GM21526 (cell line): Measurements from ENCODE around the gene FER.
"Not testable (repeated sequence)": the region's sequence is repeated elsewhere in the genome, so short reads cannot be mapped to it uniquely, and the experiment has no call there.

Experiments
- ATAC-seq: cut with Tn5 transposase; IDR thresholded peaks from one replicate; pipeline ENCODE4 v1.9.1; 2021; ENCODE audit warnings: moderate library complexity; ENCODE audit not compliant: unreplicated experiment, low FRiP score

The FER gene

DNA sequence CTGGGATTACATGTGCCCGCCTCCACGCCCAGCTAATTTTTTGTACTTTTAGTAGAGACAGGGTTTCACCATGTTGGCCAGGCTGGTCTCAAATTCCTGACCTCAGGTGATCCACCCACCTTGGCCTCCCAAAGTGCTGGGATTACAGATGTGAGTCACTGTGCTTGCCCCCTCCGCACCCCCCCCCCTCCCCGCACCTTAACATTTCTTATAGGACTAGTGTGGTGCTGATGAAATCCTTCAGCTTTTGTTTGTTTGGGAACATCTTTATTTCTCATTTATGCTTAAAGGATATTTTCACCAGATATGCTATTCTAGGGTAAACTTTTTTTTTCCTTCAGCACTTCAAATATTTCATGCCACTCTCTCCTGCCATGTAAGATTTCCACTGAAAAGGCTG lies 46.7 kb downstream of the FER start:
- not testable (repeated sequence) for ATAC-seq

GRCh38 chr5:108797396-108797795 lies 49.7 kb downstream of the FER start:
- no peak for ATAC-seq

GRCh38 chr5:108797986-108798385 lies 50.3 kb downstream of the FER start:
- ATAC-seq = no peak

GRCh38 chr5:108798513-108799265 lies 51.0 kb downstream of the FER start:
- no peak for ATAC-seq

- no peak for ATAC-seq
Observed at GRCh38 chr5:108801301-108801700, 53.6 kb downstream of the FER start.

- ATAC-seq = no peak
Observed at GRCh38 chr5:108801776-108802175, 54.1 kb downstream of the FER start.

- no peak for ATAC-seq
Observed at GRCh38 chr5:108810717-108811116, 63.0 kb downstream of the FER start.

- ATAC-seq = no peak
Observed at GRCh38 chr5:108813673-108814072, 66.0 kb downstream of the FER start.

- ATAC-seq = no peak
Observed at GRCh38 chr5:108814551-108814950, 66.9 kb downstream of the FER start.

DNA sequence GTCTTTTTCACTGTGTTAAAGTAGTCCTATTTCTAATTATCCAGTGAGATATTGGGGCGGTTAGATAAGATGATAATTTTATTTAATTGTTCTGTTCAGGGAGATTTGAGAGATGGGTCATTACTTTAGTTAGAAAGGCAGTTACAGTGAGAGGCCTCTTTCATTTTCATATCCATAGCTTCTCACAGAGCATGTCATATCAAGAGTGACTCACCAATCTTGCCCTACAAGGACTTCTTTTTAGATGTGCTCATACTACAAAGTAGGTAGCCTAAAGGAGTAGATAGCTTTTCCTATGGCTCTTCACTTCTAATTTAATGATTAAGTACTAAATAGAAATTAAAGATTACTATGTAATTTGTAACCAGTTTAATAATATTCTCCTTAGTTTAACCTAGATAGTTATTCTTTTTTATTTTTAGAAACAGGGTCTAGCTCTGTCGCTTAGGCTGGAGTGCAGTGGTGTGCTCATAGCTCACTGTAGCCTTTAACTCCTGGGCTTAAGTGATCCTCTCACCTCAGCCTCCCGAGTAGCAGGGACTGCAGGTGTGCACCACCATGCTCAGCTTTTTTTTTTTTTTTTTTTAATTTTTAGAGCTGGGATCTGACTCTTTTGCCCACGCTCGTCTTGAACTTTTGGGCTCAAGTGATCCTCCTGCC lies 71.0 kb downstream of the FER start:
- peak; percentile 90 for ATAC-seq

GRCh38 chr5:108820983-108821382 lies 73.3 kb downstream of the FER start:
- ATAC-seq = no peak

GRCh38 chr5:108822211-108822947 lies 74.7 kb downstream of the FER start:
- no peak for ATAC-seq

DNA sequence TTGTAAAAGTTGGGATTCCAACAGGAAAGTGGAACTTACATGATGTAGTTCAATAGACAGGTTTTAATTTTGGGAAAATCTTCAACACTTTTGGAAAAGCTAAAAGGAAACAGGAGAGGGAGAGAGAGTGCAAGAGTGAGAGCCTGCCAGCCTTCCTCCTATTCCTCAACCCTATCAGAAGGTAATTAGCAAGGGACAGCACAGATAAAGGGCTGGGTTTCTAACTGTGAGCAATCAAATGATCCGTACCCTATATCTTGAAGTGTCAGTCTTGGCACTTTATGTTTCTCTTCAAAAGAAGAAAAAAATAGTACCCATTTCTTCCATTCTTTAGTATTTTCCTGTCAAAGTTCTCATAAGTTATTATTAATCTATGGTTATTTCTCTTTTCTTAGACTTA lies 79.4 kb downstream of the FER start:
- ATAC-seq = no peak

DNA sequence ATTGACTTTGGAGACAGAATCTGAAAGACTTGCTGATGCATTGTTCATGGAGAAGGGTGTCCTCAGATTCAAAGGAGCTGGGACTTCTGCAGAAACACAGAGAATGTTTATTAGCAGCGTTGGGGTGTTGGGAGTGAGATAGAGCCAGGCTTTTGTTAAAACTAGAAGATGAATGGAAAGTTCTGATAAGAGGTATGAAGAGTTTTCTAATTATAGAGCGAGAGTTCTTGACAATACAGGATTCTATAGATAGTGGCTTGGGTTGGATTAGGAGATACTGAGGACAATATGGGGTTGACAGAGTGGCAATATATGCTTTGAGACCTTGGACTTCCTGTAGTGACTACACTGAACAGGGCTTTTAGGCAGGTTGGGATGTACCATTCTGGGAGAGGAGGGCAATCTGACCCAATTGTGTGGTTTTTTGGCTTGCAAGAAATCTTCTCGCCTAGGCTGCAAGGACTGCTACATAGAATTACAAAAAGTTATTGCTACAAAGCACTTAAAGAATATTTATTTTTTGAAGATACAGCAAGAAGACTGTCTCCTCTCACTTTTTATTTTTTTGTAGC lies 83.1 kb downstream of the FER start:
- ATAC-seq = no peak

DNA sequence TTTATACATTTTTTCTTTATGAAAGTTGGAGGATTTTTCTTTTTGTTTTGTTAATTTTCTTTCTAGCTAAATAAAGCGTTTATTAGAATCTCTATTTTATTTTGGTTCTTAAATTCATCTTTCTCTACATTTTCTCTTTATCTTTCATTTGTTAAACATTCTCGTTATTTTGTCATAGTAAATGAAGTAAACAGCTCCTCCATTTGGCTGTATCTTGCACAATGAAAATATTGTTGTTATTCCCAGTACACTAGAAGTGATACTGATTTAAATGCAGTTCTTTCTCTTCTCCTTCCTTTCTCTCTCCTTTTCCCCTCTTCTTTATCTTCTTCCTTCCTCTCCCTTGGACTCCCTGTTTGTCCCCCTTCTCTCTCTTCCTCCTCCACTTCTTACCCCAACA lies 88.8 kb downstream of the FER start:
- no peak for ATAC-seq

DNA sequence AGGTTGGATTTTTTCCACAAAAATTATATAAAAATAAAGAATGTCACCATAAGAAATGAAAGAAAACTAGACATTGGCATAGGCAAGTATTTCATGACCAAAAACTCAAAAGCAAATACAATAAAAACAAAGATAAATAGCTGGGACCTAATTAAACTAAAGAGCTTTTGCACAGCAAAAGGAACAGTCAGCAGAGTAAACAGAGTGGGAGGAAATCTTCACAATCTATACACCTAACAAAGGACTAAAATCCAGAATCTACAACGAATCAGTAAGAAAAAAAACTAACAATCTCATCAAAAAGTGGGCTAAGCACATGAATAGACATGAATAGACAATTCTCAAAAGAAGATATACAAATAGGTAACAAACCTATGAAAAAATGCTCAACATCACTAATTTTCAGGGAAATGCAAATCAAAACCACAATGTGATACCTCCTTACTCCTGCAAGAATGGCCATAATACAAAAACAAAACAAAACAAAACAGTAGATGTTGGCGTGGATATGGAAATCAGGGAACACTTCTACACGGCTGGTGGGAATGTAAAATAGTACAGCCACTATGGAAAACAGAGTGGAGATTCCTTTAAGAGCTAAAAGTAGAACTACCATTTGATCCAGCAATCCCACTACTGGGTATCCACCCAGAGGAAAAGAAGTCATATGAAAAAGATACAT lies 94.7 kb downstream of the FER start:
- not testable (repeated sequence) for ATAC-seq

DNA sequence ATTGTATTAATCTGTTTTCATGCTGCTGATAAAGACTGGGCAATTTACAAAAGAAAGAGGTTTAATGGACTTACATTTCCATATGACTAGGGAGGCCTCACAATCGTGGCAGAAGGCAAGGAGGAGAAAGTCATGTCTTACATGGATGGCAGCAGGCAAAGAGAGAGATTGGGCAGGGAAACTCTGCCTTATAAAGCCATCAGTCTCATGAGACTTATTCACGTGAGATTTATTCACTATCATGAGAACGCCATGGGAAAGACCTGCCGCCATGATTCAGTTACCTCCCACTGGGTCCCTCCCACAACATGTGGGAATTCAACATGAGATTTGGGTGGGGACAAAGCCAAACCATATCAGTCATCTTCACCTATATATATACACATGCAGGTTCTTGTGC lies 103.4 kb downstream of the FER start:
- not testable (repeated sequence) for ATAC-seq

GRCh38 chr5:108857905-108858304 lies 110.2 kb downstream of the FER start:
- ATAC-seq = no peak

DNA sequence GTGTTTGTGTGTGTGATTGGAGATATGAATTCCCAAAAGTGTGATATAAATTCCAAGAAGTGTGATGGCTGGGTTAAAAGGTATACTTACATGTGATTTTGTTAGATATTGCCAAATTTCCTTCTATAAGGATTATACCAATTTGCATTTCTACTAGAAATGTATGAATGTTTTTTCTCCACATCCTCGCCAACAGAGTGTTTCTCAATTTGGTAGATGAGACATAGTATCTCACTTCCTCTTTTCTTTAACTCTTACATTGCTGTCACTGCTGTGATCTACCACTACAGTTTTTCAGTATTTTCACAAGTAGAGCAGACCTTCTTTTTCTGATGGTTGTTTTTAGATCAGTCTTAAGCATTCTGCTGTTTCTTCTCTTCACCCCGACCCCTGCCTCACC lies 111.3 kb downstream of the FER start:
- peak; percentile 94 for ATAC-seq

DNA sequence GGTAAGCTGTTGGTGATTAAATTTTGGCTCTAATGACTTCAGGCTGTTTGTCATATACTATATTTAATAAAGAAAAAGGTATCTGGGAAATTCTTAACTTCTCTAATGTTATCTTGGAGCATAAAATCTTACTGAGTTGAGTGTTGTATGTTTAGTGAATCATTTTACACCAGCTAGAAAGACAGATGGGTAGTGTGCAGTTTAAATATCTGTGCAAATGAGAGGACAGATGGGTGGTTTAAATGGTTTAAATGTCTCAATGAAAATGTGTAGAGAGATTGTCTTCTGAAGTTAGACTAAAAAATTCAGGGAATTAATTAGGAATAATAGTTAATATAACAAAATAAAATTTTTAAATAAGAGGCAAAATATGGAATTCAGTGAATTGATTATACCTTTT lies 114.5 kb downstream of the FER start:
- ATAC-seq = no peak

DNA sequence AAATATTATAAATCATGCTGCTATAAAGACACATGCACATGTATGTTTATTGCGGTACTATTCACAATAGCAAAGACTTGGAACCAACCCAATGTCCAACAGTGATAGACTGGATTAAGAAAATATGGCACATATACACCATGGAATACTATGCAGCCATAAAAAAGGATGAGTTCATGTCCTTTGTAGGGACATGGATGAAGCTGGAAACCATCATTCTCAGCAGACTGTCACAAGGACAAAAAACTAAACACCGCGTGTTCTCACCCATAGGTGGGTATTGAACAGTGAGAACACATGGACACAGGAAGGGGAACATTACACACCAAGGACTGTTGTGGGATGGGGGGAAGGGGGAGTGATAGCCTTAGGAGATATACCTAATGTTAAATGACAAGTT lies 118.4 kb downstream of the FER start:
- not testable (repeated sequence) for ATAC-seq
